K562 (cell line): ENCODE measurements around the gene TBC1D3K.
"Not testable (repeated sequence)": the region's sequence is repeated elsewhere in the genome, so short reads cannot be mapped to it uniquely, and the experiment has no call there.

Source experiments
- ATF1 ChIP-seq, 2 experiments: fragments of 450-650 bp in 1 of 2; IDR thresholded peaks; 2 replicates each; pipeline ENCODE4 v1.6.1; 2016; ENCODE audit warnings: missing compliant biosample characterization in 1 of 2, missing genetic modification characterization in 1 of 2
- CAMTA2 ChIP-seq: fragments of 250-450 bp; sonication (Bioruptor Pico); conservative IDR thresholded peaks from 2 replicates; pipeline ENCODE4 v1.5.1; 2022
- CTCF ChIP-seq, 3 experiments: IDR thresholded peaks in 2 of 3; conservative IDR thresholded peaks in 1 of 3; 2 replicates each; pipeline ENCODE4 v1.5.1; 2011 to 2012; ENCODE audit warnings: low read length in 3 of 3, mild to moderate bottlenecking in 3 of 3, control low read depth in 2 of 3, improper control_type of control experiment in 1 of 3, inconsistent platforms in 1 of 3, low read depth in 1 of 3, mixed read lengths in 1 of 3, moderate library complexity in 1 of 3; ENCODE audit not compliant: insufficient read depth in 2 of 3
- HMGXB4 ChIP-seq: sonication (generic); formaldehyde crosslinking; IDR thresholded peaks from 2 replicates; pipeline ENCODE4 v1.8.1; 2023; ENCODE audit warnings: mild to moderate bottlenecking, missing genetic modification reagents
- MAX ChIP-seq: sonication (generic); formaldehyde crosslinking; IDR thresholded peaks from 2 replicates; pipeline ENCODE4 v1.9.0; 2022; ENCODE audit warnings: mild to moderate bottlenecking, missing genetic modification reagents
- NFE2L1 ChIP-seq: fragments of 450-650 bp; IDR thresholded peaks from 2 replicates; pipeline ENCODE4 v1.6.1; 2016; ENCODE audit warnings: missing genetic modification characterization, low read depth, mild to moderate bottlenecking, missing compliant biosample characterization, moderate library complexity, borderline replicate concordance
- PCBP1 ChIP-seq: fragments of 200-400 bp; formaldehyde crosslinking; IDR thresholded peaks from 2 replicates; pipeline ENCODE4 v1.6.1; 2018; ENCODE audit warnings: mild to moderate bottlenecking, low read depth, low read length; ENCODE audit not compliant: poor library complexity, severe bottlenecking
- TCF15 ChIP-seq: fragments of 250-450 bp; sonication (Bioruptor Pico); IDR thresholded peaks from 2 replicates; pipeline ENCODE4 v1.8.0; 2022; ENCODE audit warnings: moderate library complexity, mild to moderate bottlenecking, inconsistent platforms
- ZNF311 ChIP-seq: fragments of 250-450 bp; sonication (Bioruptor Pico); IDR thresholded peaks from 2 replicates; pipeline ENCODE4 v1.4.0; 2020; ENCODE audit warnings: mild to moderate bottlenecking, moderate library complexity
- ZNF780A ChIP-seq: fragments of 250-450 bp; sonication (Bioruptor Pico); IDR thresholded peaks from 2 replicates; pipeline ENCODE4 v1.5.0; 2021; ENCODE audit warnings: mild to moderate bottlenecking
- ZSCAN32 ChIP-seq: fragments of 450-650 bp; formaldehyde crosslinking; IDR thresholded peaks from 2 replicates; pipeline ENCODE4 v1.4.0; 2020; ENCODE audit warnings: mild to moderate bottlenecking, moderate library complexity

GRCh38 chr17:37896961-37897360, 27.3 kb upstream of the TBC1D3K start:
- TF ChIP-seq CTCF (IDR thresholded peaks at IDR 0.05 in 2 of 3, conservative IDR thresholded peaks at IDR 0.05 in 1 of 3; ENCODE audit: insufficient read depth in 2 of 3, low read depth in 1 of 3, low read length in 3 of 3); HMGXB4 (CRISPR knock-in tag); PCBP1; TCF15 (CRISPR knock-in tag); CAMTA2 (CRISPR knock-in tag); MAX (CRISPR knock-in tag); NFE2L1 (tag); ZNF780A (CRISPR knock-in tag); ZSCAN32 (CRISPR knock-in tag); ATF1 (CRISPR knock-in tag; IDR thresholded peaks at IDR 0.05); ATF1 (tag; IDR thresholded peaks at IDR 0.05); ZNF311 (CRISPR knock-in tag): not testable (repeated sequence)
